ENCODE results near the gene IGIP.

The IGIP gene

DNA sequence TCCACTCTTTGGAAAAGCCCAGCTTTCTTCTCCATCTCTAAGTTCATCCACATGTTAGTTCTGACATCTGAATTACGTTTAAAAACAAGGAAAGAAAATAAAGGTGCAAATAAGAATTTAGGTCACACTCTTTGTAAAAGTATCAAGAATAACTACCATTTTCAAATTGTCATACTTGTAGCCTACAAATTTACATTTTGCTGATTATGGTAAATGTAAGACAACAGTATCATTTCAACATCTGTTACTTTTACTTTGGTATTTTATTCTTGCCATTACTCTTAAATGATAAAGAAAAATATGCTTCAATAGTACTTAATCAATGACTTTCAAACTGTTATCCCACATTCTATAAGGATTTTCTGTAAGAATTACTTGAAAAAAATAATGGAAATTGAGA lies 21.6 kb upstream of the IGIP start:
- ATAC-seq (ENCODE audit: insufficient read depth, low read depth), result no peak
- Histone ChIP-seq H3K27me3 (ENCODE audit: insufficient read depth, low read length, poor library complexity) (peaks cover 8% of the 10 kb centered on the region), H3K4me3 (ENCODE audit: low read depth in 1 of 2, low read length in 2 of 2) (no peak overlapping the region), H3K9me3 (ENCODE audit: insufficient read depth, low read length, severe bottlenecking) (no peaks in the 10 kb centered on the region), H2AFZ (ENCODE audit: low read depth, low read length) (no peak overlapping the region), H3K9ac (ENCODE audit: low read depth, low read length) (no peak overlapping the region), H3K79me2 (ENCODE audit: insufficient read depth, low read length) (peaks cover 11% of the 10 kb centered on the region), H3K4me1 (ENCODE audit: insufficient read depth, low read length) (peaks cover 23% of the 10 kb centered on the region), H3K27ac (ENCODE audit: low read length) (no peak overlapping the region), H3K36me3 (ENCODE audit: insufficient read depth, low read length) (no peaks in the 10 kb centered on the region; the same call in 1 of the 2 replicates), H4K20me1 (ENCODE audit: insufficient read depth, low read length) (peaks cover 4% of the 10 kb centered on the region; the same call in 1 of the 2 replicates), H3K4me2 (ENCODE audit: insufficient read depth, low read length) (no peak overlapping the region)
- no peak for DNase-seq
- TF ChIP-seq, protein P1, sequence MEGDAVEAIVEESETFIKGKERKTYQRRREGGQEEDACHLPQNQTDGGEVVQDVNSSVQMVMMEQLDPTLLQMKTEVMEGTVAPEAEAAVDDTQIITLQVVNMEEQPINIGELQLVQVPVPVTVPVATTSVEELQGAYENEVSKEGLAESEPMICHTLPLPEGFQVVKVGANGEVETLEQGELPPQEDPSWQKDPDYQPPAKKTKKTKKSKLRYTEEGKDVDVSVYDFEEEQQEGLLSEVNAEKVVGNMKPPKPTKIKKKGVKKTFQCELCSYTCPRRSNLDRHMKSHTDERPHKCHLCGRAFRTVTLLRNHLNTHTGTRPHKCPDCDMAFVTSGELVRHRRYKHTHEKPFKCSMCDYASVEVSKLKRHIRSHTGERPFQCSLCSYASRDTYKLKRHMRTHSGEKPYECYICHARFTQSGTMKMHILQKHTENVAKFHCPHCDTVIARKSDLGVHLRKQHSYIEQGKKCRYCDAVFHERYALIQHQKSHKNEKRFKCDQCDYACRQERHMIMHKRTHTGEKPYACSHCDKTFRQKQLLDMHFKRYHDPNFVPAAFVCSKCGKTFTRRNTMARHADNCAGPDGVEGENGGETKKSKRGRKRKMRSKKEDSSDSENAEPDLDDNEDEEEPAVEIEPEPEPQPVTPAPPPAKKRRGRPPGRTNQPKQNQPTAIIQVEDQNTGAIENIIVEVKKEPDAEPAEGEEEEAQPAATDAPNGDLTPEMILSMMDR (IDR thresholded peaks at IDR 0.05; ENCODE audit: borderline replicate concordance, extremely low read depth, low read length, poor library complexity, severe bottlenecking), result no peak
- no peak for TF ChIP-seq EZH2 (IDR thresholded peaks at IDR 0.05; ENCODE audit: borderline replicate concordance, low read depth, low read length, severe bottlenecking)

DNA sequence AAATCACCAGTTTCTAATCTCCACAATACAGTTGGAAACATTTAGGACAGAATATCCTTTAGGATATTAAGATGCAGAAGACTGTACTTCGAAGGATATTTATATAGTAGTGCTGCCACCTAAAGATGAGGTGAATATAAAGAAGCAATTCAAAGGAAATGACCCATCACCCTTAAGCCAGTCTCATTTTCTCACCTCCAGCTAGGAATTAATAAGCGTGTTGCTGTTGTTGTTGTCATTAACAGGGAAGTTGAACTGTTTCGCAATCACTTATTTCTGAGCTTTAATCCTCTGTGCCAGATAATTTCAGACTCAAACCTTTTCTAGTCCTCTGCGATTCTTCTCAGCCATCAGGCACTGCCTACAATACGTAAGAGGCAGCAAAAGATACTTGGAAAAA lies 19.6 kb upstream of the IGIP start:
- Histone ChIP-seq H3K79me2 (ENCODE audit: insufficient read depth, low read length) (peaks cover 28% of the 10 kb centered on the region), H3K4me3 (ENCODE audit: low read depth in 1 of 2, low read length in 2 of 2) (no peak overlapping the region), H3K36me3 (ENCODE audit: insufficient read depth, low read length) (no peaks in the 10 kb centered on the region; the same call in 1 of the 2 replicates), H4K20me1 (ENCODE audit: insufficient read depth, low read length) (peaks cover 7% of the 10 kb centered on the region; the same call in 1 of the 2 replicates), H3K9ac (ENCODE audit: low read depth, low read length) (no peak overlapping the region; the same call in 1 of the 2 replicates), H3K4me1 (ENCODE audit: insufficient read depth, low read length) (peaks cover 36% of the 10 kb centered on the region), H3K4me2 (ENCODE audit: insufficient read depth, low read length) (no peak overlapping the region; the same call in 1 of the 2 replicates), H3K27ac (ENCODE audit: low read length) (no peak overlapping the region), H3K9me3 (ENCODE audit: insufficient read depth, low read length, severe bottlenecking) (no peaks in the 10 kb centered on the region), H2AFZ (ENCODE audit: low read depth, low read length) (no peak overlapping the region), H3K27me3 (ENCODE audit: insufficient read depth, low read length, poor library complexity) (peaks cover 2% of the 10 kb centered on the region)
- no peak for ATAC-seq (ENCODE audit: insufficient read depth, low read depth)
- TF ChIP-seq, protein P1 (IDR thresholded peaks at IDR 0.05; ENCODE audit: borderline replicate concordance, extremely low read depth, low read length, poor library complexity, severe bottlenecking), result peak; percentile 15
- no peak for TF ChIP-seq EZH2 (IDR thresholded peaks at IDR 0.05; ENCODE audit: borderline replicate concordance, low read depth, low read length, severe bottlenecking)
- no peak for DNase-seq

GRCh38 chr5:140106805-140107311 lies 18.9 kb upstream of the IGIP start:
- ATAC-seq (ENCODE audit: insufficient read depth, low read depth), result no peak
- Histone ChIP-seq H3K9me3 (ENCODE audit: insufficient read depth, low read length, severe bottlenecking) (no peaks in the 10 kb centered on the region), H3K4me2 (ENCODE audit: insufficient read depth, low read length) (peak overlapping the region; percentile 94), H3K4me1 (ENCODE audit: insufficient read depth, low read length) (peaks cover 36% of the 10 kb centered on the region), H3K79me2 (ENCODE audit: insufficient read depth, low read length) (peaks cover 35% of the 10 kb centered on the region), H3K9ac (ENCODE audit: low read depth, low read length) (peak overlapping the region; percentile 94), H3K27ac (ENCODE audit: low read length) (peak overlapping the region; percentile 95), H2AFZ (ENCODE audit: low read depth, low read length) (peak overlapping the region; percentile 87), H3K4me3 (ENCODE audit: low read depth in 1 of 2, low read length in 2 of 2) (peak overlapping the region; percentile 71 to 72), H3K36me3 (ENCODE audit: insufficient read depth, low read length) (no peaks in the 10 kb centered on the region; the same call in 1 of the 2 replicates), H3K27me3 (ENCODE audit: insufficient read depth, low read length, poor library complexity) (no peaks in the 10 kb centered on the region), H4K20me1 (ENCODE audit: insufficient read depth, low read length) (peaks cover 12% of the 10 kb centered on the region)
- no peak for DNase-seq
- TF ChIP-seq, protein P1 (IDR thresholded peaks at IDR 0.05; ENCODE audit: borderline replicate concordance, extremely low read depth, low read length, poor library complexity, severe bottlenecking), result no peak
- no peak for TF ChIP-seq EZH2 (IDR thresholded peaks at IDR 0.05; ENCODE audit: borderline replicate concordance, low read depth, low read length, severe bottlenecking)
